GM23338 (cell line): ENCODE results near the gene XPNPEP2.

Experiments used
- CTCF ChIP-seq, 2 experiments: fragments of 200-600 bp in 1 of 2; sonication (generic) in 1 of 2; conservative IDR thresholded peaks; 2 replicates each; pipeline versions ENCODE4 v1.5.1 to v1.6.1; 2016 to 2017; ENCODE audit warnings: antibody characterized with exemption in 2 of 2, low read depth in 2 of 2, mild to moderate bottlenecking in 2 of 2, moderate library complexity in 1 of 2
- EZH2 ChIP-seq: fragments of 200-600 bp; sonication (generic); IDR thresholded peaks from one replicate; pipeline ENCODE4 v1.8.0; 2017; ENCODE audit warnings: antibody characterized with exemption, mild to moderate bottlenecking, low read depth; ENCODE audit not compliant: unreplicated experiment
- EZH2phosphoT487 ChIP-seq: fragments of 200-600 bp; sonication (generic); IDR thresholded peaks from one replicate; pipeline ENCODE4 v1.8.1; 2018; ENCODE audit warnings: antibody characterized with exemption; ENCODE audit not compliant: unreplicated experiment
- NANOG ChIP-seq: IDR thresholded peaks from 2 replicates; pipeline ENCODE4 v1.6.1; 2016; ENCODE audit warnings: antibody characterized with exemption, borderline replicate concordance

- TF ChIP-seq CTCF (conservative IDR thresholded peaks at IDR 0.05; ENCODE audit: low read depth in 2 of 2) (peak; percentile 62 to 87), NANOG (no peak), EZH2 (no peak), EZH2phosphoT487 (no peak)
Measured at GRCh38 chrX:129726307-129727111, 12.3 kb upstream of the XPNPEP2 start.
